ENCODE measurements around the gene SGMS1.
"Not testable (repeated sequence)": the region's sequence is repeated elsewhere in the genome, so short reads cannot be mapped to it uniquely, and the experiment has no call there.

The SGMS1 gene

GRCh38 chr10:50557130-50557682 is 66.5 kb downstream of the SGMS1 start:
- Histone ChIP-seq H3K4me3 (ENCODE audit: low read length) (no peak overlapping the region), H3K4me1 (ENCODE audit: control insufficient read depth, insufficient read depth, low read length) (peaks cover 30% of the 10 kb centered on the region), H3K9ac (ENCODE audit: low read length) (no peak overlapping the region), H3K36me3 (ENCODE audit: control insufficient read depth, insufficient read depth, low read length) (no peaks in the 10 kb centered on the region), H3K27me3 (ENCODE audit: control insufficient read depth, insufficient read depth, low read length) (no peaks in the 10 kb centered on the region), H3K9me3 (ENCODE audit: control insufficient read depth, low read length) (no peaks in the 10 kb centered on the region)

GRCh38 chr10:50556237-50557120 is 67.3 kb downstream of the SGMS1 start:
- Histone ChIP-seq H3K27me3 (ENCODE audit: control insufficient read depth, insufficient read depth, low read length) (no peaks in the 10 kb centered on the region), H3K9ac (ENCODE audit: low read length) (no peak overlapping the region), H3K9me3 (ENCODE audit: control insufficient read depth, low read length) (no peaks in the 10 kb centered on the region), H3K4me1 (ENCODE audit: control insufficient read depth, insufficient read depth, low read length) (peaks cover 23% of the 10 kb centered on the region), H3K36me3 (ENCODE audit: control insufficient read depth, insufficient read depth, low read length) (no peaks in the 10 kb centered on the region), H3K4me3 (ENCODE audit: low read length) (no peak overlapping the region)

GRCh38 chr10:50554995-50555568 is 68.7 kb downstream of the SGMS1 start:
- Histone ChIP-seq H3K9ac (ENCODE audit: low read length) (no peak overlapping the region), H3K4me3 (ENCODE audit: low read length) (no peak overlapping the region), H3K36me3 (ENCODE audit: control insufficient read depth, insufficient read depth, low read length) (no peaks in the 10 kb centered on the region), H3K4me1 (ENCODE audit: control insufficient read depth, insufficient read depth, low read length) (peaks cover 26% of the 10 kb centered on the region), H3K27me3 (ENCODE audit: control insufficient read depth, insufficient read depth, low read length) (no peaks in the 10 kb centered on the region), H3K9me3 (ENCODE audit: control insufficient read depth, low read length) (no peaks in the 10 kb centered on the region)

- Histone ChIP-seq H3K36me3 (ENCODE audit: control insufficient read depth, insufficient read depth, low read length) (no peaks in the 10 kb centered on the region), H3K27me3 (ENCODE audit: control insufficient read depth, insufficient read depth, low read length) (no peaks in the 10 kb centered on the region), H3K9ac (ENCODE audit: low read length) (no peak overlapping the region), H3K4me3 (ENCODE audit: low read length) (no peak overlapping the region), H3K4me1 (ENCODE audit: control insufficient read depth, insufficient read depth, low read length) (peaks cover 26% of the 10 kb centered on the region), H3K9me3 (ENCODE audit: control insufficient read depth, low read length) (no peaks in the 10 kb centered on the region)
These were observed 69.3 kb downstream of the SGMS1 start for GRCh38 chr10:50554376-50554994.

GRCh38 chr10:50552771-50553535 is 70.8 kb downstream of the SGMS1 start:
- Histone ChIP-seq H3K4me3 (ENCODE audit: low read length) (no peak overlapping the region), H3K9me3 (ENCODE audit: control insufficient read depth, low read length) (no peaks in the 10 kb centered on the region), H3K27me3 (ENCODE audit: control insufficient read depth, insufficient read depth, low read length) (no peaks in the 10 kb centered on the region), H3K9ac (ENCODE audit: low read length) (no peak overlapping the region), H3K36me3 (ENCODE audit: control insufficient read depth, insufficient read depth, low read length) (no peaks in the 10 kb centered on the region), H3K4me1 (ENCODE audit: control insufficient read depth, insufficient read depth, low read length) (peaks cover 26% of the 10 kb centered on the region)

GRCh38 chr10:50552308-50552707 is 71.4 kb downstream of the SGMS1 start:
- Histone ChIP-seq H3K27me3 (ENCODE audit: control insufficient read depth, insufficient read depth, low read length) (no peaks in the 10 kb centered on the region), H3K9ac (ENCODE audit: low read length) (no peak overlapping the region), H3K36me3 (ENCODE audit: control insufficient read depth, insufficient read depth, low read length) (no peaks in the 10 kb centered on the region), H3K4me3 (ENCODE audit: low read length) (no peak overlapping the region), H3K4me1 (ENCODE audit: control insufficient read depth, insufficient read depth, low read length) (peaks cover 26% of the 10 kb centered on the region), H3K9me3 (ENCODE audit: control insufficient read depth, low read length) (no peaks in the 10 kb centered on the region)

GRCh38 chr10:50551894-50552293 is 71.9 kb downstream of the SGMS1 start:
- H3K9me3 ChIP-seq (ENCODE audit: control insufficient read depth, low read length): no peaks in the 10 kb centered on the region
- H3K9ac ChIP-seq (ENCODE audit: low read length): no peak overlapping the region
- no peaks in the 10 kb centered on the region for H3K27me3 ChIP-seq (ENCODE audit: control insufficient read depth, insufficient read depth, low read length)
- no peak overlapping the region for H3K4me3 ChIP-seq (ENCODE audit: low read length)
- peaks cover 26% of the 10 kb centered on the region for H3K4me1 ChIP-seq (ENCODE audit: control insufficient read depth, insufficient read depth, low read length)
- H3K36me3 ChIP-seq (ENCODE audit: control insufficient read depth, insufficient read depth, low read length): no peaks in the 10 kb centered on the region

- Histone ChIP-seq H3K4me3 (ENCODE audit: low read length) (no peak overlapping the region), H3K27me3 (ENCODE audit: control insufficient read depth, insufficient read depth, low read length) (no peaks in the 10 kb centered on the region), H3K4me1 (ENCODE audit: control insufficient read depth, insufficient read depth, low read length) (peaks cover 25% of the 10 kb centered on the region), H3K9me3 (ENCODE audit: control insufficient read depth, low read length) (no peaks in the 10 kb centered on the region), H3K9ac (ENCODE audit: low read length) (no peak overlapping the region), H3K36me3 (ENCODE audit: control insufficient read depth, insufficient read depth, low read length) (no peaks in the 10 kb centered on the region)
These were observed 73.4 kb downstream of the SGMS1 start for GRCh38 chr10:50550291-50550839.

- H3K4me1 ChIP-seq (ENCODE audit: control insufficient read depth, insufficient read depth, low read length): peaks cover 18% of the 10 kb centered on the region
- not testable (repeated sequence) for H3K9me3 ChIP-seq (ENCODE audit: control insufficient read depth, low read length); H3K9ac ChIP-seq (ENCODE audit: low read length); H3K27me3 ChIP-seq (ENCODE audit: control insufficient read depth, insufficient read depth, low read length); H3K36me3 ChIP-seq (ENCODE audit: control insufficient read depth, insufficient read depth, low read length); H3K4me3 ChIP-seq (ENCODE audit: low read length)
These were observed 74.6 kb downstream of the SGMS1 start for GRCh38 chr10:50549186-50549585.

GRCh38 chr10:50548481-50548880 is 75.3 kb downstream of the SGMS1 start:
- not testable (repeated sequence) for H3K9me3 ChIP-seq (ENCODE audit: control insufficient read depth, low read length); H3K4me3 ChIP-seq (ENCODE audit: low read length); H3K9ac ChIP-seq (ENCODE audit: low read length); H3K36me3 ChIP-seq (ENCODE audit: control insufficient read depth, insufficient read depth, low read length); H3K27me3 ChIP-seq (ENCODE audit: control insufficient read depth, insufficient read depth, low read length)
- H3K4me1 ChIP-seq (ENCODE audit: control insufficient read depth, insufficient read depth, low read length): peaks cover 18% of the 10 kb centered on the region

- H3K27me3 ChIP-seq (ENCODE audit: control insufficient read depth, insufficient read depth, low read length); H3K4me1 ChIP-seq (ENCODE audit: control insufficient read depth, insufficient read depth, low read length); H3K4me3 ChIP-seq (ENCODE audit: low read length); H3K36me3 ChIP-seq (ENCODE audit: control insufficient read depth, insufficient read depth, low read length); H3K9ac ChIP-seq (ENCODE audit: low read length); H3K9me3 ChIP-seq (ENCODE audit: control insufficient read depth, low read length): not testable (repeated sequence)
These were observed 77.5 kb downstream of the SGMS1 start for GRCh38 chr10:50546287-50546686.

All from mucosa of stomach (tissue), 1 donor.